DMS53 treated with DMSO at 0.1 percent for 48 hours (cell line): ENCODE data around the gene LY6G6C.

Experiments used
- DNase-seq: peaks from one replicate; lab custom pipeline; 2025; ENCODE audit not compliant: unreplicated experiment; lab: John Stamatoyannopoulos, UW

Gene LY6G6C

GRCh38 chr6:31721351-31722020 is at the start of gene LY6G6C:
LY6G6C (minus strand) TSS chr6:31721746; CDS start chr6:31721679, 67 bp downstream.
- DNase-seq = no peak

GRCh38 chr6:31770860-31771259 is 49.3 kb upstream of the LY6G6C start:
- no peak for DNase-seq

GRCh38 chr6:31769684-31770371 is 48.3 kb upstream of the LY6G6C start:
- peak; percentile 83 for DNase-seq

- no peak for DNase-seq
Observed at GRCh38 chr6:31768363-31769257, 47.1 kb upstream of the LY6G6C start.

- no peak for DNase-seq
Observed at GRCh38 chr6:31767096-31767645, 45.6 kb upstream of the LY6G6C start.

GRCh38 chr6:31765910-31766794 is 44.6 kb upstream of the LY6G6C start:
- peak; percentile 44 for DNase-seq

GRCh38 chr6:31765559-31765909 is 44.0 kb upstream of the LY6G6C start:
- DNase-seq = no peak

GRCh38 chr6:31764198-31764597 is 42.7 kb upstream of the LY6G6C start:
- no peak for DNase-seq

GRCh38 chr6:31763619-31763940 is 42.0 kb upstream of the LY6G6C start:
- DNase-seq = no peak

GRCh38 chr6:31762878-31763618 is 41.5 kb upstream of the LY6G6C start:
- no peak for DNase-seq

GRCh38 chr6:31762356-31762755 is 40.8 kb upstream of the LY6G6C start, which contains the start of gene SAPCD1:
SAPCD1 (plus strand) TSS chr6:31762656; CDS start chr6:31763055, 399 bp downstream.
- no peak for DNase-seq

GRCh38 chr6:31761343-31761742 is 39.8 kb upstream of the LY6G6C start:
- no peak for DNase-seq

GRCh38 chr6:31760790-31761189 is 39.2 kb upstream of the LY6G6C start:
- no peak for DNase-seq

GRCh38 chr6:31758281-31758680 is 36.7 kb upstream of the LY6G6C start:
- DNase-seq = no peak

GRCh38 chr6:31752739-31753319 is 31.3 kb upstream of the LY6G6C start:
- DNase-seq = no peak

- DNase-seq = no peak
Observed at GRCh38 chr6:31750411-31751022, 29.0 kb upstream of the LY6G6C start.

GRCh38 chr6:31749301-31750036 is 27.9 kb upstream of the LY6G6C start:
- peak; percentile 41 for DNase-seq

GRCh38 chr6:31744422-31744821 is 22.9 kb upstream of the LY6G6C start:
- no peak for DNase-seq
